Chondrocyte (in vitro differentiated cells): Measurements from ENCODE around the gene SLC27A1. TPM values are rescaled to one million over a fixed set of nuclear protein-coding genes. Genes with fewer than 3 reads are reported as not detected.
"Not testable (repeated sequence)": the region's sequence is repeated elsewhere in the genome, so short reads cannot be mapped to it uniquely, and the experiment has no call there.

Experiments used
- DNase-seq: peaks from one replicate; pipeline ENCODE4 v3.0.0; 2021; ENCODE audit warnings: mixed read lengths, low spot score
- H3K27ac Mint-ChIP-seq: one replicate; pipeline ENCODE4 v1.8.0; 2021; ENCODE audit warnings: mild to moderate bottlenecking, moderate library complexity, mixed read lengths; ENCODE audit not compliant: unreplicated experiment
- H3K27me3 Mint-ChIP-seq: 2 replicates; pipeline ENCODE4 v1.8.0; 2021; ENCODE audit warnings: low read depth, mixed read lengths
- H3K36me3 Mint-ChIP-seq: 2 replicates; pipeline ENCODE4 v1.8.0; 2021; ENCODE audit warnings: low read depth, mixed read lengths
- H3K4me1 Mint-ChIP-seq: 2 replicates; pipeline ENCODE4 v1.8.0; 2021; ENCODE audit warnings: low read depth, mild to moderate bottlenecking, mixed read lengths
- H3K4me3 Mint-ChIP-seq: one replicate; pipeline ENCODE4 v1.8.0; 2021; ENCODE audit warnings: mild to moderate bottlenecking, moderate library complexity, mixed read lengths; ENCODE audit not compliant: unreplicated experiment
- H3K9me3 Mint-ChIP-seq: 2 replicates; pipeline ENCODE4 v1.8.0; 2021; ENCODE audit warnings: low read depth, mixed read lengths
- CTCF ChIP-seq: fragments of 200-600 bp; sonication (generic); IDR thresholded peaks from 2 replicates; pipeline ENCODE4 v1.5.0; 2021; ENCODE audit warnings: antibody characterized with exemption, mild to moderate bottlenecking, moderate library complexity
- total RNA-seq: library from RNA; stranded (reverse); gene quantifications from 3 replicates; pipeline ENCODE4 v1.2.1, GENCODE V29; 2021

The SLC27A1 gene
- total RNA-seq, 1 donor from 2014 or later: 6.8 TPM

GRCh38 chr19:17469481-17470067 lies 750 bp upstream of the SLC27A1 start:
- Mint-ChIP-seq H3K27ac (peak overlapping the region; percentile 84), H3K9me3 (no peaks in the 10 kb centered on the region), H3K4me1 (peaks cover 28% of the 10 kb centered on the region), H3K27me3 (no peaks in the 10 kb centered on the region), H3K4me3 (peak overlapping the region; percentile 82), H3K36me3 (no peaks in the 10 kb centered on the region)
- peak; percentile 11 for TF ChIP-seq CTCF
- no peak for DNase-seq

- Mint-ChIP-seq H3K4me1 (peaks cover 37% of the 10 kb centered on the region), H3K27me3 (no peaks in the 10 kb centered on the region), H3K36me3 (no peaks in the 10 kb centered on the region), H3K9me3 (no peaks in the 10 kb centered on the region), H3K4me3 (peak overlapping the region; percentile 82), H3K27ac (peak overlapping the region; percentile 0)
- no peak for TF ChIP-seq CTCF
- no peak for DNase-seq
Measured at GRCh38 chr19:17471410-17472125, 1.2 kb downstream of the SLC27A1 start.

- peak; percentile 14 for TF ChIP-seq CTCF
- Mint-ChIP-seq H3K9me3 (no peaks in the 10 kb centered on the region), H3K36me3 (no peaks in the 10 kb centered on the region), H3K4me1 (peaks cover 40% of the 10 kb centered on the region), H3K27me3 (no peaks in the 10 kb centered on the region), H3K4me3 (peak overlapping the region; percentile 3), H3K27ac (no peak overlapping the region)
- DNase-seq: no peak
Measured at GRCh38 chr19:17473041-17473440, 2.7 kb downstream of the SLC27A1 start.

- not testable (repeated sequence) for H3K4me3 Mint-ChIP-seq
Measured at GRCh38 chr19:17475011-17475540, 4.8 kb downstream of the SLC27A1 start.

GRCh38 chr19:17475541-17476115 lies 5.3 kb downstream of the SLC27A1 start:
- no peak overlapping the region for H3K4me3 Mint-ChIP-seq
- H3K27ac Mint-ChIP-seq: peak overlapping the region; percentile 92
- H3K36me3 Mint-ChIP-seq: no peaks in the 10 kb centered on the region
- DNase-seq: no peak
- peaks cover 41% of the 10 kb centered on the region for H3K4me1 Mint-ChIP-seq
- no peak for TF ChIP-seq CTCF
- H3K9me3 Mint-ChIP-seq: no peaks in the 10 kb centered on the region
- H3K27me3 Mint-ChIP-seq: no peaks in the 10 kb centered on the region

More at GRCh38 chr19:17475011-17475540, 4.8 kb downstream of the SLC27A1 start:
- H3K27me3 Mint-ChIP-seq, H3K9me3 Mint-ChIP-seq, H3K36me3 Mint-ChIP-seq, DNase-seq: not testable (repeated sequence)
- peaks cover 41% of the 10 kb centered on the region for H3K4me1 Mint-ChIP-seq
- peak overlapping the region; percentile 51 for H3K27ac Mint-ChIP-seq
